HG02870 (cell line): Measurements from ENCODE around the gene MMS19.
"Not testable (repeated sequence)": the region's sequence is repeated elsewhere in the genome, so short reads cannot be mapped to it uniquely, and the experiment has no call there.

ENCODE experiments used
- ATAC-seq: cut with Tn5 transposase; IDR thresholded peaks from one replicate; pipeline ENCODE4 v1.9.1; 2021; ENCODE audit warnings: mild to moderate bottlenecking, moderate library complexity; ENCODE audit not compliant: unreplicated experiment

Gene MMS19

DNA sequence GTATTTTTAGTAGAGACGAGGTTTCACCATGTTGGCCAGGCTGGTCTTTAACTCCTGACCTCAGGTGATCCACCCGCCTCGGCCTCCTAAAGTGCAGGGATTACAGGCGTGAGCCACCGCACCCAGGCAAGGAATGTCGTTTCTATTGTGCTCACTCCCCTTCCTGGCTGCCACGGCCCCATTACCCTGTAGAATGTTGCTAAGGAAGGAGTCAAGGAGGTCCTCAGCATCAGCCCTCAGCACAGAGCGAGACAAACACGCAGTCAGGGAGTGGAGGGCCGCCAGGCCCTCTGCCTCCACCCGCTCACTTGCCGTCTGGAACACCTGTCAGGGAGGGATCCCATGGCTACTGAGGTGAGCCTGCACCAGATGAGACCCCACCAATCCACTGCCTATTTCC lies 29.4 kb downstream of the MMS19 start:
- ATAC-seq = not testable (repeated sequence)

DNA sequence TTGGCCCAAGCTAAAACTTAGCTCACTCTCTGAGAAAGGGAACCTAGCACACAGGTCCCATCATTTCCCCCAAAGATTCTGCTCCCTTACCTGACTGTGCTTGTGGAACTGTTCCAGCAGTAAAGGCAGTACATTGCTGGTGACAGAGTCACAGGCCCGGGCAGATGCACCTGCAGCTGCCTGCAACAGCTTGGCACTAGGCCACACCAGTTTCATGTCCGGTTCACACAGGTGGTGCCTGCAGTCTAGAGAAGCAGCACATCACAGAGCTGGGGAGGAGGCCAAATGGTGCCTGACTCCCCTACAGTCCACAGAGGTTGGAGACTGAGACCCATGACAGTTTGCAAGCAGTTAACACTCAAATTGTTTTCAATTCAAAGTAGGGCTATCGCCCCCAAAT lies 30.1 kb downstream of the MMS19 start:
- no peak for ATAC-seq

DNA sequence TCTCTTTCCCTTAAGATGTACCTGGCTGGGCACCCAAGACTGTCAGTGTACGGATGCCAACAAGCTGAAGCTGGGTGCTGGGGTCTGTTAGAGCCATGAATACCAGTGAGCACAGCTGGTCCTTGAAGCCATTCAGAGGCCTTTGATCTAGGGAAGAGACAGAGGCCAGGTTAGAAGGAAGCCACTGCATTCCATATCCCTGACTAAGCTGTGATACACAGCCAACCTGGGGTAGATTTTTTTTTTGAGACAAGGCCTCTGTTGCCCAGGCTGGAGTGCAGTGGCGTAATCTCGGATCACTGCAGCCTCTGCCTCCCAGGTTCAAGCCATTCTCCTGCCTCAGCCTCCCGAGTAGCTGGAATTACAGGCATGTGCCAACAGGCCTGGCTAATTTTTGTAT lies 31.5 kb downstream of the MMS19 start:
- ATAC-seq = no peak

DNA sequence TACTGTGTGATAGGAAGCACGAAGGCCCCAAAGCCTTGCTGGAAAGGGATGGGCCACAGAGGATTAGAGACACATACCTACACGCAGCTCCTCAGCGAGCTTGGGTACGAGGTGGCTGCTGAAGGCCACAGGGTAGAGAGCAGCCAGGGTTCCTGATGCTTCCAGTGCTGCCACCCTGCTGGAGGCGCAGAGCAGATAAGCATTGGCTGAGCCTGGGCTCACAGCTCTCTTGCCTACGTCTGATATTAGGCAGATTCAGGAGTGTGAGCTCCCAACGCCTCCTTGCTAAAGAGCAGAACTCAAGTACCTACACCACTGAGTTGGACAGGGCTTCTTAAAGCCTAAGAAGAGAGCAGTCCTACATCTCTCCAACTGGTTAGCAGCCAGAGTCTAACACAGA lies 32.2 kb downstream of the MMS19 start:
- ATAC-seq = no peak

DNA sequence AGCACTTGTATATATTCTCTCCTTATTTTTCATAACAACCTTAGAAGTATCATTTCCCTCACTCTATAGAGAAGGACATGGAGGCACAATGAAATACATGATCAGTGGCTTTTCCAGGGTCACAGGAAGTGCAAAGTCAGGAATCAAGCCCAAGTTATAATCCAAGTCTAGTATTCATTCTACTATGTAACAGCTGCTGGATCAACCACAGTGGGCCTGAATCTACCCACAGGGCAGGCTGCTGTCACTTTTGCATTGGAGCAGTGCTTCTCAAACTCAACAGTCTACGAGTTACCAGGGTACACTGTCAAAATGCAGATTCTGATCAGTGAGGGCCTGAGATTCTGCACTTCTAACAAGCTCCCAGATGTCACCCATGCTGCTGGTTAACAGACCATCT lies 34.0 kb downstream of the MMS19 start:
- no peak for ATAC-seq

DNA sequence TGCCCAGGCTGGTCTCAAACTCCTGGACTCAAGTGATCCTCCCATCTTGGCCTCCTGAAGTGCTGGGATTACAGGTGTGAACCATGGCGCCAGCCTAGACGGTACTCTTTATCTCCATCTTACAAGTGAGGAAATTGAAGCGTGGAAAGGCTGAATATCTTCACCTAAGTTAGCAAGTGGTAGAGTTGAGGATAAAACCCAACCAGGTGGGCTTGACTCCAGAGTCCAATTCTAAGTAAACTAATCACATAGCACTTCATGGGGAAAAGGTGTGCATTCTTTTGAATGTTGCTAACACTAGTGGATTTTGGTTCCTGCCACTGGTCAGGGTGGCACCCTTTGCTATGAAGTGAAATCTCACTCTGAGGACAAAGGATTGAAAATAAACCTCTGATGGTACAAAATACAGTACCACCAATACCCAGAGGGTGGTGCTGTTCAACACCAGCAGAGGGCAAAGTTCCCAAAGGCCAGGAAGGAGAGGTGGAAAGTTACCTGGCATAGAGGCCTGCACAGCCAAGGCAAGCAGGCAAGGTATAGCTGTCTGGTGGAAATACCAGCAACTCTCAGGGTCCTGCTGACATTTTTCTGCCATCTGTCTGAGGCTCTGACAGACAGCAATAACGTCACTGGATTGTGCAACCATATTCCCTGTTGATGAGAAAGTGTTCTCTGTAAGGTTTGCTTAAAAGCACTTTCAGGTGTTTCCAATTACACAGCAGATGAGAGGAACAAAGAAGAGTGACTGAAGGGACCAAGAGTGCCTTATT lies 34.7 kb downstream of the MMS19 start:
- no peak for ATAC-seq

DNA sequence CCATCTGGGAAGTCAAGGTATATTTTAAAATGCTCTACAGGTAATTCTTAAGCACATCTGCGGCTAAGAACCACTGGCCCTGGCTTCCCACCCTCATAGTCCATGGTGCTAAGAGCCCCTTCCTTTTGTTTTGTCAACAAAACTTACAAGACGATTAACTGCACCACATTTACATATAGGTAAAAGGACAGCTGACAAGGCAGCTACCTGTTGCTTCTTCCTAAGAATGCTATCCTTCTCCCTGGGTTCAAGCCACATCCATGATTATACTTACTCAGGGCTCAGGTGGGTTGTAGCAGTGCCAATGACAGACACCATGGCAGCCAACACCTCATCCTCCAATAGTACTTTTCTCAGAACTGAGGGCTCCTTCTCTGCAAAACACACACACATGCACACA lies 35.9 kb downstream of the MMS19 start:
- no peak for ATAC-seq

DNA sequence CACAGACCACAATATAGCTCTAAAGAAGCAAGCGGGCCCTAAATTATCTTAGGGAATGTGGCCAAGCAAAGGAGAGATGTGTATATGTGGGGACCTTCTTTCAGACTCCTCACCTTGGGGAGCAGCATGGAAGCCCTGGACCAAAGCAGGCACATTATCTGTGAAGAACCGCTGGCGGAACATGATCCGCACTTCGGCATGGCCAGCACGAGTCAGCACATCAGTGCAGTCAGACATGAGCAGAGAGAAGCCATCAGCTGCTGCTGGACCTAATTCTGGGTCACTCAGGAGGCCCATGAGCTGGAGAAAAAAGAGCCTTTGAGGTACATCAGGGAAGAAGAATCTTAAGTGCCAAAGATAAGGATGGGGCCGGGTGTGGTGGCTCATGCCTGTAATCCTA lies 38.3 kb downstream of the MMS19 start:
- no peak for ATAC-seq

DNA sequence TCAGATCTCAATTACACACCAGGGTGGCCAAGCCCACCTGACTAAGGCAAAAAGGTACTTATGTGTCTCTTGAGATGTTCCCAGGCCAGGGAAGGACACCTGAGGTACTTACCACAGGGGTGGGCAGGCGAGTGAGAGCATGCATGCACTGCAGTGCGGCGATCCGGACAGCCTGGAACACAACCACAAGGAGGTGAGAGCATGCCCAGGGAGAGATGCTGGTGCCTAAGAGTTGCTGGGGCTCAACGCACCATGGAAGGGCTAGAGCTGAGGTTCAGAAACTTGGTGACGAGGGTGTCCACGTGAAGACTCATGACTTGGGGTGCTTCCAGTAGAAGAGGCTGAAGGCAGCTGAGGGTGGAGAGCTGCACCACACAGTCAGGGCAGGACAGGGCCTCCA lies 39.1 kb downstream of the MMS19 start:
- no peak for ATAC-seq

DNA sequence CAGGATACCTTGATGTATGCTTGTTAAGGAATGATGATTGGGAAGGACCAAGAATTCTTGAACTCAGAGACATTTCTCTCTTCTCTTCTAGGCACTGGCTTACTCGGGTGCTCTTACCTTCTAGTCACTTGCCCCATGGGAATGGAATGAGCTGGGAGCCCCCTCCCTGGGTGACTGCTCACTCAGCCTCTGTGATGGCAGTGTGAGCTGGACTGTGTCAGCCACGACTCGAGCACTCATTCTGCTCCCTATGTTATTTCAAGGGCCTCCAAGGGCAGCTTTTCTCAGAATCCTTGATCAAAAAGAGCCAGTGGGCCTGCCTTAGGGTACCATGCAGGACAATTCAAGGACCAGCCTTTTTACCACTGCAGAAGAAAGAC lies 41.5 kb downstream of the MMS19 start:
- ATAC-seq = no peak

DNA sequence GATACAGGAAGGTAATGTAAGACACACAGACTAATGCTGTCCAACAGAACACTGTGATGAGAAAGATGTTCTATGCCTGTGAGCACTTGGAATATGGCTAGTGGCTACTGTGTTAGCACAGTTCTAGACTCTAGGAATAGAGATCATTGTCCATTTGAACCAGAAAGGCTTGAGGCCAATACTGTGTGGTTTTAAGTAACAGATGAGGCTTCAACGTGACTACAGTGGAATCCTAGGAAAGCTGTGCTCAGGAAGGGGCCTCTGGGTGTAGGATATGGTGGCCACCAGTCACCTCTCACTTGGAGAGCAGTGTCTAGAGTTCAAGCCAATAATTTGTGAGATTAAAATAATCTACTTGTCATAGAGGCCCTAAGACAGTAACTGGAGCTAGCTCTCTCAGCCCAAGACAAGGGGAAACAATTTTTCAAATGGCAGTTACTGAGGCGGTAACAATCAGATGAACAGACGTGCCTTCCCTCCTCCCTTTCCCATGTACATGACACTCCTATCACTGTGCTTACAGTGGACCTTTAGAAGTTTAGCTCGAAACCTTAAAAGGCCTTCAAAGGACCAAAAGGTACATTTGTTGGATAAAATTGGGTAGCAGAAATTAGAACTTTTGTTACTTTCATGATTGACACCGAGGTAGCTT lies 42.1 kb downstream of the MMS19 start:
- no peak for ATAC-seq

DNA sequence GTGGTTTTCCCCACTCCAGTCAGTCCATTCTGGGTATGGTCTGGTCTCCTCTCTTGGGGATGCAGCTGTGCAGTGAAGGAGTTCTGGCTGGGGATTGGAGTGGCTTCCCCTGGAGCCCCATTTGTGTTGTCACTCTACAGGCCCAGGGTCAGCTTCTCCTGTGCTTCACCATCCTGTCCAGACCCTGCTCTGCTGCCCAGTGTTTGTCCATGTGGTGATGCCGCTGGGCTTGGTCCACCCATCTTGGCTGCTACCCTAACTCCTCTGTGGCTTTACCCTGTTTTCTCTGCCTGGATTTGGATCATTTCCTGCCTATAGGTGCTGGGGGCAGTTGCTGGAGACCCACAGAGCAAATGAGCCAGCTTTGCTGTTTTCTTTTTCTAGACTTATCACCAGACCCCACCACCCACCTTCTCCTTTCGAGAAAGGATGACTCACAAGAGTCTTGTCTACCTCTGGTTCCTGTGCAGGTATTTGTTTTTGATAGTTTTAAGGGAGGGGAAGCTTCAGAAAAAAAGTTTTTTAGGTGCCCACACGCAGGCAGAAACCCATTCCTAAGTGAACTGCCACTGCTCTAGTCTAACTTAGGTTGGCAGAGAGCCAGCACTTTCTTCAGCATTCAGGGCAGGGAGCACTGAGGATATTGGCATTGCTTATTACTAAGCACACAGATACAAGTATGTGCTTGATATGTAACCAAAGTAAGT lies 43.7 kb downstream of the MMS19 start:
- no peak for ATAC-seq

DNA sequence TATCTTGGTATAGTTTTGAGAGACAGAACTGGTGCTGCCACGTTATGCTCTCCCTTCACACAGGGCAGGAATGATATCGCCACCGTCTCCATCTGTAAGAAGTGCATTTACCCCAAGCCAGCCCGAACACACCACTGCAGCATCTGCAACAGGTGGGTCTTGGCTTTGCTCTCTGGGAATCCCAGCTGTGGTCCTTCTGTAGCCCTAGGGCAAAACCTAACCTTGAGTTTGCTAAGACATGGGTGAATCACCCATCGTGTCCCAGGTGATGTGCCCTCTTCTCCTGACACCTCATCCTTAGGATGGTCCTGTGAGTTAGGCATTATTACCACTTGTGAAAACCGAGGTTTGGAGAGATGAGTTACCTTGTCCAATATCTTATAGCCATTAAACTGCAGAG lies 45.9 kb downstream of the MMS19 start:
- ATAC-seq = no peak

DNA sequence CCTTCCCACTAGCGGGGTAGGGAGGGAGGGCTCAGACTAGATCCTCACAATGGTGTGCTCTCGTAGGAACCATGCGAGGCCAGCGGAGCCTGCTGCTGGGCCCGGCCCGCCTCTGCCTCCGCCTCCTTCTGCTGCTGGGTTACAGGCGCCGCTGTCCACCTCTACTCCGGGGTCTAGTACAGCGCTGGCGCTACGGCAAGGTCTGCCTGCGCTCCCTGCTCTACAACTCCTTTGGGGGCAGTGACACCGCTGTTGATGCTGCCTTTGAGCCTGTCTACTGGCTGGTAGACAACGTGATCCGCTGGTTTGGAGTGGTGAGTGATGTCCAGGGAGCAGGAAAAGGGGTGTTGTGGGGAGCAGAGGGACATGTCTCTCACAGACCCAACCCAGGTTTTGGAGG lies 46.6 kb downstream of the MMS19 start:
- no peak for ATAC-seq

DNA sequence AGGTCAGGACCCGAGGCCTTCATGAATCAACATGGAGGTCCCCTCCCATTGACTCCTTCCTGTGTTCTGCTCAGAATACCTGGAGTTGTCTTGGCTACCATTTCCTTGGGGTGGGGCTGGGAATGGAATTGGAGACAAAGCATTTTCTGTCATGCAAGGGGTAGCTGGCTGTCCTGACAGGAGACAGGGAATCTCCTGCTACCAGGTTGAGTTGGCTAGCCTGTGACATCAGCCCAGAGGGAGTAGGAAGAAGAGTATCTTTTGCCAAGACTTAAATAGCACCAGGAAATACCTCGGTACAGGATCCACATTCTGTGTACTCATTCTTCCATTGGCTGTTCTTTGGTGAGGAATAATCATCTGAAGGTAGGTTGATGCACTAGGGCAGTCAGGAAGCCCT lies 47.4 kb downstream of the MMS19 start:
- no peak for ATAC-seq

DNA sequence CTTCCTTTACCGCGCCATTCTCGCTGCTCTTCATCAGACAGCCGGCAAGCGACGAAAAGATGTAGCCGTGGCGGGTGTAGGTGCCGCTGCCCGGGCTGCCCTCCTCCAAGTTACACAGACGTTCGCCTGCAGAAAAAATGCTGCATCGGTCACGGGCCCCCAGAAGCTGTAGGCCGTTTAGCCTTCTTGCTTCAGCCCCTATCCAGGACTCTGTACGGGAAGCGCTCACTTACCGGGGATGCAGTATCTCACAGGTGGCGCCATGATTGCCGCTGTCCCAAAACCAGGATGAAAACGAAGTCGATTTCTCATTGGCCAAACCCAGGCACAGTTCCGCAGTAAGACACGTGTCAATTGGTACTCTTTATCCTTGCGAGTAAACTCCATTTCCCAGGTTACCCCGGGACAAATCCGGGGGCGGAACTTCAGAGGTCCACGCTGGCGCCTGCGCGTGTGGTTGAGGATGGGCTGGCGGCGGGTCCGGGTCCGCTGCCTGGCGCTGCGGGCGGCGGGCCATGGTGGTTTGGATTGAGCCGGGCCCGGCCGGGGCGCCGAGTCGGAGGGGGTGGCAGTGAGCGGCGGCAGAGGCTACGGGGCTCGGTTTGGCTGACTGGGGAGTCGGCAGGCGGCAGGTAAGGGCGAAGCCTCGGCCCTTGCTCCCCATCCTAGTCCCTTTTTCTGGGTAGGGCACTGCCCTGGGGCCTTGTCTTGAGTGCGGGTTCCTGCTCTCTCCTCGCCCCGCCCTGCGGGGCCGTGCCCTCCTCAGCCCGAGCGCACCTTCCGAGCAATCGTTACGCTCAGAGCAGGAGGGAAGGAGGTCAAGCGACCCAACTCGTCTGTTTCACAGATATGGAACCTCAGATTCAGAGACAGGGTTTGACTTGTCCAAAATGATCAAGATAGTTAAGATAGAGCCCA lies 52.2 kb downstream of the MMS19 start, which contains the start of the genes EXOSC1 and ZDHHC16:
TSS of gene EXOSC1 (minus strand) at position 285 of the 918 bp plus-strand sequence. CDS start at position 264, 21 bp downstream.
TSS of gene ZDHHC16 (plus strand) at position 454 of the 918 bp plus-strand sequence. CDS start 5,501 bp downstream, outside the sequence.
- ATAC-seq = peak; percentile 93

DNA sequence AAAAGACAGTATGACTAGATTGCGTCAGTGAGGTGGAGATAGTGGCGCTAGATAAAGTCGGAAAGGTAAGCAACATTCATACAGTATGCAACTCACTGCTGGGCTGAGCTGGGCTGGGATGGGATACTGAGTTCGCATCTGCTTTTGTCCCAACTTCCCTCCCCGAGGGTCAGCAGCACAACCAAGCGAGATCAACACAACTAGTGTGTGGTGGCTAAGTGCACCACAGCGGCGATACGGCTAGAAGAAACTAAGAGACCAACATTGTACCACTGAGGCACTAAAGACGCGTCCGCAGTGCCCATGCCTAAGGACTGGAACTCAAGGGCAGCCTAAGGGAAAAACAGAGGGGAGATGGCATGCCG lies 52.9 kb downstream of the MMS19 start:
- no peak for ATAC-seq

DNA sequence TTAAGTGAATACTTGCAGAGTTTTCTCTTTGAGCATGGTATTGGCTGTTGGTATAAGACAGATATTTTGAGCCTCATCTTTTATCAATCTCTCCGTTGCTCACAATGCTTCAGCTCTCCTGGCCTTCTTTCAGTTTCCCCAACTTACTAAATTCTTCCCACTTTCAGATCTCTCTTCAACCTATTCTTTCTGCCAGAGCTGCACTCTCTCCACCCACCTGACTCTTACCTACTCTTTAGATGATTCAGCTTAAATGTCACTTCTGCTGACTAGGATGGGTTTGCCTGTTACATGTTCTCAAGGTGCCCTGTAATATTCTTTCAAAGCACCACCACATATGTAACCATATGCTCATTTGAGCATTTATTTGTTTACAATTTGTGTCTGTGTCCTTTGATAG lies 54.0 kb downstream of the MMS19 start:
- no peak for ATAC-seq

DNA sequence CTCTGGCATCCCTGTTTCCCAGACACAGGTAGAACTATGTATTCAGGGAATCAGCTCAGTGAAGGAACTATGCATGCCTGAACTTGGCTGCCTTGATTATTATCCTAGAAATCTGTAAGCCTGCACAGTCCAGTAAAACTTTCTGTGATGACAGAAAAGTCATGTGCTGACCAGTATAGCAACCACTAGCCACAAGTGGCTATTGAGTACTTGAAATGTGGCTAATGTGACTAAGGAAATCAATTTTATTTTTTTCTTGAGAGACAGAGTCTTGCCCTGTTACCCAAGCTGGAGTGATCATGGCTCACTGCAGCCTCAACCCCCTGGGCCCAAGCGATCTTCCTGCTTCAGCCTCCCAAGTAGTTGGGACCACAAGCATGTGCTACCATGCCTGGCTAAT lies 55.9 kb downstream of the MMS19 start:
- ATAC-seq = no peak

DNA sequence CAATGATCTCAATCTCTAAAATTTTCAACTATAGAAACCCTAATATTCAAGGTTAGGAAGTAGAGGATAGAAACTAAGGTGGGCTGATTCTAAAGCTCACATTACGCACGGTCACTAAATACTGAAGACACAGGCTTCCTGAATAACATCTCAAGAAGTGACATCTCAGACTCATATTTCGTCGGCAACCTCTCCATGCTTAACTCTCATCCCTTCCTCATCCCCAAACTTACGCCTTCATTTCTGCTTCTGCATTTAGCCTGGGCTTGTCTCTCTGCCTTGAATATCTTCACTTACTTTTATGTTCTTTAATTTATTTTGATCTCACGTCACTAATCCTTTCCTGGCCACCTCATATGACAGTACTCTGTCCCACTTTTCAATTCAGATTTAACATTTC lies 63.0 kb downstream of the MMS19 start:
- no peak for ATAC-seq

DNA sequence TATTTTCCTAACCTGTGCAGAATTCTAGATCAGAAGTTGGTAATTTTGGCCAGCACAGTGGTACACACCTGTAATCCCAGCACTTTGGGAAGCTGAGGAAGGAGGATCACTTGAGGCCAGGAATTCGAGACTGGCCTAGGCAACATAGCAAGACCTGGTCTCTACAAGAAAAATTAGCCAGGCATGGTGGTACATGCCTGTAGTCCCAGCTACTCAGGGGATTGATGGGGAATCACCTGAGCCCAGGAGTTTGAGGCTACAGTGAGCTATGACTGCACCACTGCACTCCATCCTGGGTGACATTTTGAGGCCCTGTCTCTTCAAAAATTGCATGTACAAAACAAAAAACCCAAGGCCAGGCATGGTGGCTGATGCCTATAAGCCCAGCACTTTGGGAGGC lies 63.7 kb downstream of the MMS19 start:
- ATAC-seq = no peak
